Measurements from ENCODE around the gene YY1. TPM values are rescaled to one million over a fixed set of nuclear protein-coding genes. Genes with fewer than 3 reads are reported as not detected.

Gene YY1
- total and polyA plus RNA-seq, 2 of the 4 experiments (the other 2 are of a cell fraction): 21.7 to 29.9 TPM

- no peaks in the 10 kb centered on the region for H4K20me1 ChIP-seq (ENCODE audit: insufficient read depth, low read length)
- no peak overlapping the region for H3K4me2 ChIP-seq (ENCODE audit: low read depth, low read length)
- H2BK15ac ChIP-seq (ENCODE audit: low read depth, low read length): no peak overlapping the region
- H3K14ac ChIP-seq (replicated peaks; ENCODE audit: low read depth, low read length): no peak overlapping the region
- H3K36me3 ChIP-seq (ENCODE audit: control insufficient read depth, insufficient read depth, low read length): no peaks in the 10 kb centered on the region
- CTCF ChIA-PET: interaction anchor here (1.5 kb wide), 1 partner anchor 60 kb away, joined by 4 read pairs; no protein-coding TSS in a partner anchor
- H3K9me3 ChIP-seq (ENCODE audit: control insufficient read depth, insufficient read depth, low read length): no peaks in the 10 kb centered on the region
- no peak overlapping the region for H3K18ac ChIP-seq (ENCODE audit: low read depth, low read length)
- H2AK5ac ChIP-seq (ENCODE audit: low read depth, low read length): no peak overlapping the region
- peaks cover 8% of the 10 kb centered on the region; the same call in 1 of the 2 replicates for H3K4me1 ChIP-seq (ENCODE audit: control insufficient read depth, insufficient read depth, low read length)
- no peak overlapping the region for H4K8ac ChIP-seq (ENCODE audit: low read depth in 2 of 2, low read length in 2 of 2)
- no peak overlapping the region for H2BK20ac ChIP-seq (ENCODE audit: low read depth, low read length)
- H4K5ac ChIP-seq (ENCODE audit: low read depth, low read length): no peak overlapping the region
- H3K4ac ChIP-seq (ENCODE audit: low read depth, low read length): no peak overlapping the region
- intact Hi-C loops (cut with micrococcal nuclease) (no loop called here), in situ Hi-C loops (cut with MboI; ENCODE audit: low sequenced_read_pairs) (no loop called here), dilution Hi-C loops (cut with HindIII; ENCODE audit: low sequenced_read_pairs, unreplicated experiment) (no loop called here)
- no peak overlapping the region for H3K4me3 ChIP-seq (ENCODE audit: insufficient read depth, low read depth, low read length)
- ATAC-seq (ENCODE audit: low read depth): peak; percentile 38; the same call in 1 of the 2 replicates
- POLR2A ChIA-PET (ENCODE audit: unreplicated experiment): no interaction called here
- peak overlapping the region; percentile 55 for H2AK9ac ChIP-seq (replicated peaks; ENCODE audit: low read depth, low read length, poor library complexity)
- H2BK5ac ChIP-seq (ENCODE audit: low read depth, low read length, poor library complexity, severe bottlenecking): no peak overlapping the region
- no peaks in the 10 kb centered on the region for H3K27me3 ChIP-seq (ENCODE audit: control insufficient read depth, insufficient read depth, low read length)
- no peak overlapping the region; the same call in 1 of the 2 replicates for H3K23ac ChIP-seq (ENCODE audit: low read depth, low read length)
- no peak overlapping the region for H2AFZ ChIP-seq (replicated peaks; ENCODE audit: low read length, poor library complexity)
- DNase-seq: no peak
- H3K79me1 ChIP-seq (ENCODE audit: low read depth in 1 of 2, low read length in 2 of 2): peaks cover 4 to 5% of the 10 kb centered on the region in 2 experiments; a peak in 3 of 4 replicates
- H3K56ac ChIP-seq (ENCODE audit: extremely low read depth, insufficient read depth, low read length): no peak overlapping the region
- no peaks in the 10 kb centered on the region for H3K9me1 ChIP-seq (ENCODE audit: insufficient read depth, low read length)
- no peak overlapping the region for H2BK120ac ChIP-seq (ENCODE audit: low read depth, low read length)
- H3K27ac ChIP-seq (ENCODE audit: insufficient read depth, low read length): no peak overlapping the region
- no peak for TF ChIP-seq CHD1 (IDR thresholded peaks at IDR 0.05; ENCODE audit: low read depth, low read length)
- BruUV-seq (replicated peaks): no TSS peak
- H3K9ac ChIP-seq (ENCODE audit: low read depth, low read length): no peak overlapping the region
- H4K91ac ChIP-seq (ENCODE audit: insufficient read depth, low read depth, low read length): no peak overlapping the region
- WGBS, 2 experiments (ENCODE audit: extremely low coverage in 2 of 2, insufficient read length in 1 of 2): 48% methylated on average over 7 of the region's 10 CpGs; no CpG with 5 or more reads in 1 of the 2 experiments
Measured at GRCh38 chr14:100312877-100313400, 74.0 kb downstream of the YY1 start.
